GM18870 (cell line): ENCODE measurements around the gene SNX17.
"Not testable (repeated sequence)": the region's sequence is repeated elsewhere in the genome, so short reads cannot be mapped to it uniquely, and the experiment has no call there.

Source experiments
- ATAC-seq: cut with Tn5 transposase; IDR thresholded peaks from one replicate; pipeline ENCODE4 v1.9.1; 2021; ENCODE audit warnings: moderate library complexity; ENCODE audit not compliant: unreplicated experiment

Gene SNX17

DNA sequence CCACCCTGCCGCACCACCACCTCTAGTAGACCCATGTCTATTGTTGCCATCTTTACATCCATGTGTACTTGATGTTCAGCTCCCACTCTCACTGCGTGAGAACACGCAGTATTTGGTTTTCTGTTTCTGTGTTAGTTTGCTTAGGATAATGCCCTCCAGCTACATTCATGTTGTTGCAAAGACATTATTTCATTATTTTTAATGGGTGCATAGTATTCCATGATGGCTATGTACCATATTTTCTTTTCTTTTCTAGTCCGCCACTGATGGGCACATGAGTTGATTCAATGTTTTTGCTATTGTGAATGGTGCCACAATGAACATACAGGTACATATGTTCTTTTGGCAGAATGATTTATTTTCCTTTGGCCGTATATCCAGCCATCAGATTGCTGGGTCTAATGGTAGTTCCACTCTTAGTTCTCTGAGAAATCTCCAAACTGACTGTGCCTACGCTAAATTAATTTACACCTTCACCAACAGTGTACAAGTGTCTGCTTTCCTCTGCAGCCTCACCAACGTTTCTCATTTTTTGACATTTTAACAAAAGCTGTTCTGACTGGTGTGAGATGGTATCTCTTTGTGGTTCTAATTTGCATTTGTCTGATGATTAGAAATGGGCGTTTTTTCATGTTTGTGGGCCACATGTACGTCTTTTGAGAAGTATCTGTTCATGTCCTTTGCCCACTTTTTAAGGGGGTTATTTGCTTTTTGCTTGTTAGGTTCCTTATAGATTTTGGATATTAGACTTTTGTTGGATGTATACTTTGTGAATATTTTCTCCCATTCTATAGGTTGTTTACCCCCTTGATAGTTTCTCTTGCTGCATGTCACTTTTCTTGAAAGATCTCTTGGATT is 20.6 kb downstream of the SNX17 start:
- ATAC-seq, result no peak

GRCh38 chr2:27393225-27393624 is 22.8 kb downstream of the SNX17 start:
- no peak for ATAC-seq

GRCh38 chr2:27398962-27399361 is 28.5 kb downstream of the SNX17 start:
- no peak for ATAC-seq

GRCh38 chr2:27400348-27401135 is 30.1 kb downstream of the SNX17 start:
- ATAC-seq, result no peak

GRCh38 chr2:27407798-27408491 is 37.5 kb downstream of the SNX17 start:
- no peak for ATAC-seq

DNA sequence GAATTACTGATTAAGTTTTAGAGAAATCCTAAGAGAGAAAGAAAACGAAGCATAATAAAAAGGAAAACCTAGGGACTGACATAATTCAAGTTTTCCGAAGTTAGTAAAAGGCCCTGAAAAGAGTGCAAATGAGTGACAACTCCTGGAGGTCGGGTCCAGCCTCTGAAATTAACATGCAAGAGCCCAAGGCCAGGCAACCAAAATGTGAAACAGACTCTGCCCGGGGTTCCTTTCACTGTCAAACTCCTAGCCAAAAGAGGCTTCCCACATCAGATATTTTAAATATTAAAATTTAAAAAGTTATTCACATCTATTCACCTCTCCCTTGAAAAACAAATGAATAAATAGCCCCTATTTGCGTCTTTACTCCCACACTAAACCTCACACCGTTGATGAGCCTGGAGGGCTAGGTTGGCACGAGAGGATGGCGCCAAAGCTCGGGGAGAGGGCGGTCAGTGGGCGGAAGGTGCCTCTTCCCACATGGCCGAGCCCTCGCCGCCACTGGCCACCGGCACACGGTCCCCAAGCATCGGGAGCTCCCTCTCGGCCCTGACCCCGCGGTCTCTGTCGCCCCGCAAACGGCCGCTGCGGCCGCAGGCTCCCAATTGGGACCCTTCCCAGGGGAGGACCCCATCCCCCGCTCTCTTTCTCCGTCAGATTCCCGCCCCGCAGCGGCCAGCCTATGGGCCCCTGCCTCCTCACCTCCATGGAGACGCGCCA is 38.3 kb downstream of the SNX17 start:
- ATAC-seq, result peak; percentile 30

- peak; percentile 58 for ATAC-seq
Observed at GRCh38 chr2:27409321-27410073, 39.1 kb downstream of the SNX17 start, which contains the start of gene PPM1G. Gene PPM1G, minus strand, starts transcription at chr2:27409591. Its CDS starts 169 bp downstream, at chr2:27409422.

GRCh38 chr2:27412419-27413152 is 42.2 kb downstream of the SNX17 start:
- ATAC-seq, result no peak

GRCh38 chr2:27416151-27416550 is 45.7 kb downstream of the SNX17 start:
- ATAC-seq, result no peak

DNA sequence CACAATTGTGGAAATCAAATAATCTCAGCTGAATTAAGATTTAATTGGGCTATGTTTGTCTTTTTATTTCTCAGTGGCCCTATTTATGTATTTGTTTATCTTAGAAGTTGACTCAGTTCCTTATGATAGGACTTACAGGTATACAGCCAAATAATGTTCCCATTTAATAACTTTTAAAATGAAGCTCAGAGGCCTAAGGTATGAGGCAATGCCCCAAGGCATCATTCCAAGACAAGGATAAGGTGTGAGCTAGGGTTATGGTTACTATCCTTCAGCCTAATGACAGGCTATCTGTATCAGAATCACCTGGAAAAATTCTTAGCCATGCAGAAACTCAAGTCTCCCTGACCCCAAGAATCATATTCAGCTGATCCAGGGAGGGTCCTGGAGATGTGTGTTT is 50.6 kb downstream of the SNX17 start:
- no peak for ATAC-seq

DNA sequence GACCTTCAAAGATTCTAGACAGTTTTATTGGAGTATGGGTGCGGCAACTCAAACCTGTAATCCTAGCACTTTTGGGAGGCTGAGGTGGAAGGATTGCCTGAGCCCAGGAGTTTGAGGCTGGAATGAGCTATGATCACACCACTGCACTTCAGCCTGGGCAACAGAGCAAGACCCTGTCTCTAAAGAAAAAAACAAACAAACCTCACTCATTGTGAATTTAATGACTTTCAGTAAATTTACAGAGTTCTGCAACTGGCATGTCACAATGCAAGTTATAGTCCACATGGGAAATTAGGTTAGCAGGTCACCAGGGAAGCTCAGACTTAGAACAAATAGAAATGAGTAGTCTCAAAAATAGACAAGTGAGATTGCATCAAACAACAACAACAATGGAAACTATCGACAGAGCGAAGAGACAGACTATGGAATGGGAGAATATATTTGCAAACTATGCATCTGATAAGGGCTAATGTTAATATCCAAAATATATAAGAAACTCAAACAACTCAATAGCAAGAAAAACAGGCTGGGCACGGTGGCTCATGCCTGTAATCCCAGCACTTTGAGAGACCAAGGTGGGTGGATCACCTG is 51.3 kb downstream of the SNX17 start:
- ATAC-seq, result no peak

GRCh38 chr2:27422958-27423357 is 52.5 kb downstream of the SNX17 start:
- ATAC-seq, result no peak

DNA sequence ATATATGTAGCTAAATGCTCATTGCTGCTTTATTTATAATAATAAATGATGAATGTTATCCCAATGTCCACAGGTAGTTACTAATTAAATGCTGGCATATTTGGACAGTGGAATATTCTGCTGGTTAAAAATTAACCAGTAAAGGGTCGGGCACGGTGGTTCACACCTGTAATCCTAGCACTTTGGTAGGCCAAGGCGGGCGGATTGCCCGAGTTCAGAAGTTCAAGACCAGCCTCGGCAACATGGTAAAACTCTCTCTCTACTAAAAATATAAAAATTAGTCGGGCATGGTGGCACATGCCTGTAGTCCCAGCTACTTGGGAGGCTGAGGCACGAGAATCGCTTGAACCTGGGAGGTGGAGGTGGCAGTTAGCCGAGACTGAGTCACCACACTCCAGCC is 54.6 kb downstream of the SNX17 start:
- ATAC-seq, result not testable (repeated sequence)
